GM19239 (cell line): Measurements from ENCODE around the gene ZSWIM4.
"Not testable (repeated sequence)": the region's sequence is repeated elsewhere in the genome, so short reads cannot be mapped to it uniquely, and the experiment has no call there.

Experiments used
- DNase-seq: peaks from one replicate; pipeline ENCODE4 v3.0.0; 2011; ENCODE audit warnings: low spot score; ENCODE audit not compliant: insufficient read length
- FAIRE-seq: peaks from 2 replicates; lab custom pipeline; 2011; peaks lifted over from hg19 to GRCh38; lab: Jason Lieb, UNC

Gene ZSWIM4

DNA sequence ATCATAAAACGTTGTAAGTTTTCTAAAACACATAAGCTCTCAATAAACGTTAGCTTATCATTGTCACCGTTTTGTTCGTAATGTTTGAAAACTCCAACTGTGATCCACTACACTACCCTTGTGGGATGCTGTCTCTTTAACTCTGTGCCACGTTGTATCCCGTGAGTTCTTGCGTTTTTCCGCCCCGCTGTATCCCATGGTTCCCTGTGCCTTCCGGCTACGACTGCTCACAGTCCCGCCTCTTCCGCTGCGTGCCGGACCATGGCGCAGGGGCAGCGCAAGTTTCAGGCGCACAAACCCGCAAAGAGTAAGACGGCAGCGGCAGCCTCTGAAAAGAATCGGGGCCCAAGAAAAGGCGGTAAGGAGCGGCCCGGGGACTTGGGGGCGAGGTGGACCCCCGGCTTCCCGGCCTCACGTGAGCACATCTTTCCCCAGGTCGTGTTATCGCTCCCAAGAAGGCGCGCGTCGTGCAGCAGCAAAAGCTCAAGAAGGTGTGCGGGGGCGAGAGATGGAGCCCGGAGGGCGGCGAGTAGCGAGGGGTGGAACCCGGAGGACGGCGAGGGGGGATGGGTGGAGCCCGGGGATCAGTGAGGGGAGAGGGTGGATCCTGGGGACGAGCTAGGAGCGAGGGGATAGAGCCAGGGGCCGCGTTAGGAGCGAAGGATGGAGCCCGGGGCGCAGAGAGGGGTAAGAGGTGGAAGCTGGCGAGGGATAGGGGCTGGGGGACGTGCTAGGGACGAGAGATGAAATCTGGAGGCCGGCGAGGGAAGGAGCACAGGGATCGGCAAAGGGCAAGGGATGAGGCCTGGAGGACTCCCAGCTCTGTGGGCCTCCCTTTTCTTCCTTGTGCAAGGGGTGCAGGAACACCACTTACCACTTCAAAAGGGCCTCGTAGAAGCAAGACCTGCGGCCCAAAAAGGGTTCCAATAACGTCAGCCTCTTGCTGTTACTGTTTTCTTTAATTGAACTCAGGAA lies 20.7 kb upstream of the ZSWIM4 start, which contains the start of gene C19orf53:
Gene C19orf53, plus strand, starts transcription at position 240 of the 975 bp plus-strand sequence. Its CDS starts 22 bp downstream, at position 262.
- DNase-seq = peak; percentile 94
- peak; percentile 98 for FAIRE-seq

DNA sequence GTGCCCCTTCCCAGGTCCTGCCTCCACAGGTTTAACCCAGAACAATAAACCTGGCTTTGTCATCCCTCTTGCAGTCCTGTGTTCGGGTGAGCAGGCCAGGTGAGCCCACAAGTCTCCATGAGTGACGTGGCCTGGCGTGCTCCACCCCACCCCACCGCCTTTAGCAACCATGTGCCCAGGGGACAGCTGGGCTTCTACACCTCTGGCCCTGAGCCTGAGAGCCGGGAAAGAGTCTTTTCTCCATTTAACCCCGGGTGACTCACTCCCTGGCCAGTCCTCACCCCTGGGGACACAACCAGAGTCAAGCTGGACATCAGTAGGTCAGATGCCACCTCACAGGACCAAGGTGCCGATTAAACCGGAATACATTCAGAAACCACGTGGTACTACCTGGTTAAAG lies 16.8 kb upstream of the ZSWIM4 start:
- DNase-seq (no peak), FAIRE-seq (no peak)

DNA sequence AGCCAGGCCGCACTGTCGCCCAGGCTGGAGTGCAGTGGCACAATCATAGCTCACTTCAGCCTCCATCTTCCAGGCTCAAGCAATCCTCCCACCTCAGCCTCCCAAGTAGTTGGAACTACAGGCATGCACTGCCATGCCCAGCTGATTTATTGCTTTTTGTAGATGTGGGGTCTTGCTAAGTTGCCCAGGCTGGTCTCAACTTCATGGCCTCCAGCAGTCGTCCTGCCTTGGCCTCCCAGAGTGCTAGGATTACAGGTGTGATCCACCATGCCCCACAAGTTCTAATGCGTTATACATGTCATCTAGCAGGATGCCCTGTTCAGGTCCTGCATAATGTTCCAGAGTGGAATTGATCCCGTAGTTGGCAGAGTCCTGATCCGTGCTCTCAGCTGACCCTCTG lies 16.4 kb upstream of the ZSWIM4 start:
- FAIRE-seq (no peak), DNase-seq (no peak)

DNA sequence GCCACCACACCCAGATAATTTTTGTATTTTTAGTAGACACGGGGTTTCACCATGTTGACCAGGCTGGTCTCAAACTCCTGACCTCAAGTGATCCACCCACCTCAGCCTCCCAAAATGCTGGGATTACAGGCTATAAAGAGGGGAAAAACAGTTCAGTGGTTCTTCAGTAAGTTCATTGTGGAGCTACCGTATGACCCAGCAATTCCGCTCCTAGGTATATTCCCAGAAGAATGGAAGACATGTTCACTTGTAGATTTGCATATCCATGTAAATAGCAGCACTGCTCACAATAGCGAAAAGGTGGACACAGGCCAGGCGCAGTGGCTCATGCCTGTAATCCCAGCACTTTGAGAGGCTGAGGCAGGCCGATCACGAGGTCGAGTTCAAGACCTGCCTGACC lies 15.4 kb upstream of the ZSWIM4 start:
- not testable (repeated sequence) for DNase-seq, FAIRE-seq

DNA sequence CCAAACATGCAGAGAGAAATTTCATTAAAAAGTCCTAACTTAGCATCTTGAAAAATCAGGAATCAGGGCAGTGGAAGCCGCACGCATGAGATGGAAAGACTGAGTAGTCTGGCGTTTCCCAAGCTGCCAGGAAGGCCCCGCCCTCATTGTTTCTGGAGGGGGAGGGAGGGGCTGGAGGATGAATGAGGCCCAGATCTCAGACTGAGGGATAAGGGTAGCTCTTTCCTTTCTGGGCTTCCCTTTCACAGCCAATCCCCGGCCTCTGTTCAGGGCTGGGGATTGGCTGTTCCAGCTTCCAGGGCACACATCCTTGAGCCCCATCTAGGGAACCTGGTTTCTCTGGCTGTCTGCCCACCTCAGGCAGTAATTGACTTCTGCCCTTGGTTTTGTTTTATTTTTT lies 13.7 kb upstream of the ZSWIM4 start:
- DNase-seq = no peak
- no peak for FAIRE-seq

DNA sequence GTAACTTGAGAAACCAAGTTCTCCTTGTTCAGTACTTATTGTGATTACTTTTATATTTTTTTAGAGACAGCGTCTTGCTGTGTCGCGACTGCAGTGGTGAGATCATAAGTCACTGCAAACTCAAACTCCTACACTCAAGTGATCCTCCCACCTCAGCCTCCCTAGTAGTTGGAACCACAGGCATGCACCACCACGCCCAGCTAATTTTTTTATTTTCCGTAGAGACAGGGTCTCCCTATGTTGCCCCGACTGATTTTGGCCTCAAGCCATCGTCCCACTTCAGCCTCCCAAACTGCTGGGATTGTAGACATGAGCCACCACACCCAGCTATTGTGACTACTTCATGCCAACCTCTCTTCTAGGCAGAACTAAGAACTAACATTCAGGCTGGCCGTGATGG lies 12.7 kb upstream of the ZSWIM4 start:
- DNase-seq (no peak), FAIRE-seq (no peak)

DNA sequence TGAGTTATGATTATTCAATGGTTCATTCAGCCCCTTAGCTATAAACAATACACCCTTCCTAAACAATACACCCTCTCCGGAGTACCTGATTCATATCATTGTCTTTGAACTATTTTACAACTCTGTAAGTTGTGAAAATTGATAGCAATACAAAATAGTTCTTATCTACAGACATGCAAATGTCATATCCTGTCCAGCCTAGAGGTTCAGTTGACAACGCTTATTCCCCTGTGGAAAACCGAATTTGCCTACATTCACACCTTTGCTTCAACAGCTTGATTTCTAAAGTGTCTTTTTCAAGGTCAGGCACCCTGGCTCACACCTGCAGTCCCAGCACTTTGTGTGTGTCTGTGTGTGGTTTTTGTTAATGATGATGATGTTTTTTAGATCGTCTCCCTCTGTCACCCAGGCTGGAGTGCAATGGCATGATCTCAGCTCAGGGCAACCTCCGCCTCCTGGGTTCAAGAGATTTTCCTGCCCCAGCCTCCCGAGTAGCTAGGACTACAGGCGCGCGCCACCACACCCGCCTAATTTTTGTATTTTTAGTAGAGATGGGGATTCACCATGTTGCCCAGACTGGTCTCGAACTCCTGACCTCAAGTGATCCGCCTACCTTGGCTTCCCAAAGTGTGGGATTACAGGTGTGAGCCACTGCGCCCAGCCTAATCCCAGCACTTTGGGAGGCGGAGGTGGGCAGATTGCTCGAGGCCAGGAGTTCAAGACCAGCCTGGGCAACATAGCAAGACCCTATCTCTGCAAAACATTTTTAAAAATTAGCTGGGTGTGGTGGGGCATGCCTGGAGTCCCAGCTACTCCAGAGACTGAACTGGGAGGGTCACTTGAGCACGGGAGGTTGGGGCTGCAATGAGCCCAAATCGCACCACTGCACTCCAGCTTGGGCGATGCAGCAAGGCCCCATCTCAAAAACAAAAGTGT lies 11.4 kb upstream of the ZSWIM4 start:
- peak; percentile 67 for FAIRE-seq
- no peak for DNase-seq

DNA sequence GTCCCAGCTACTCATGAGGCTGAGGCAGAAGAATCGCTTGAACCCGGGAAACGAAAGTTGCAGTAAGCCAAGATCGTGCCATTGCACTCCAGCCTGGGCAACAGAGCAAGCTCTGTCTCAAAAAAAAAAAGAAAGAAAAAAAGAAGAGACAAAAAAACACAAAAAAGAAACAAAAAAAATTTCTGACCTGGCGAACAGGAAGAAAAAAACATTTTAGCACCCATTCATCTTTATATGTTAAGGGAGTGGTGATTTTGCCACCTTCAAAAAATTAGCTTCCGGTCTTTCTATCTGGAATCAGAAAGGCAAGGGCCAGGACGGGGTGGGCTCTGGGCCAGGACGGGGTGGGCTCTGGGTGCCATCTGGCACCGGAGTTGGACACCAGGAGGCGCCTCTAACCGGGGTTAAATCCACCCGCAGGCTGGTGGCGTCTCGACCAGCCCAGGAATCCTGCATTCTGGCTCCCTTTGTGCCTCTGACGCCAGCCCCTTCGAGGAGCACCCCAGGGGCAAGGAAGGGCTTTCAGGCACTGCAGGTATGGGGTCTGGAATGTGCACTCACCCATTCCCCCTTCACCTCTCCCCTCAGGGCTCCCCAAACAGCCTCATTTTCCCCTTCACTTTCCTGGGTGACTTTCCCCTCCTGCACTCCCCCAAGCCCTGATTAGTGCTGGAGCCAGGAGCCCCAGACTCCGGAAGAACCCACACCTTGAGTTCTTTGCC lies 10.4 kb upstream of the ZSWIM4 start:
- DNase-seq (no peak), FAIRE-seq (no peak)

DNA sequence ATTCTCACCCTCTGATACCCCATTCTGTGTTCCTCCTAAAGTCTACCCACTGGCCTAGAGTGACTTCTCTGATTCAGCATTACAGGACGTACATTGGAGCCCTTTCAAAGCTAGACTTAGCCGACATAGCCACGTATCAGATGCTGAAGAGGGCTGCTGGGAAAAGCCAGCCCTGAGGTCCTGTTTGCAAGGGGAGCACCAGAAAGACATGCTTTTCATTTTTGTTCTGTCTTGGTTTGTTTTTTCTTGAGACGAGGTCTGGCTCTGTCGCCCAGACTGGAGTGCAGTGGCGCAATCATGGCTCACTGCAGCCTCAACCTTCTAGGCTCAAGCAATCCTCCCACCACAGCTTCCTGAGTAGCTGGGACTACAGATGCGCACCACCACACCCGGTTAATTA lies 6.3 kb upstream of the ZSWIM4 start:
- no peak for DNase-seq
- FAIRE-seq = no peak

DNA sequence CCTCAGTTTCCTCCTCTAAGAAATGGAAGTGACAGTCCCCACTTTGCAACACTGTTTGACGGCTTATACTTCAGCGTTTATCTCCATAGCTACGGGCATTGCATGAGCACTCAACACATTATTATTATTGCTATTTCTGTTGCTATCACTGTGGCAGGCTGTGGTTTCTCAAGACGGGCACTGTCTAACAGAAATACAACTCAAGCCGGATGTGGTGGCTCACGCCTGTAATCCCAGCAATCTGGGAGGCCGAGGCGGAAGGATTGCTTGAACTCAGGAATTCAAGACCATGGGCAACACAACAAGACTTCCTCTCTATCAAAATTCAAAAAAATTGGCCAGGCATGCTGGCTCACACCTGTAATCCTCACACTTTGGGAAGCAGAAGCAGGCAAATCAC lies 4.9 kb upstream of the ZSWIM4 start:
- FAIRE-seq = no peak
- no peak for DNase-seq

DNA sequence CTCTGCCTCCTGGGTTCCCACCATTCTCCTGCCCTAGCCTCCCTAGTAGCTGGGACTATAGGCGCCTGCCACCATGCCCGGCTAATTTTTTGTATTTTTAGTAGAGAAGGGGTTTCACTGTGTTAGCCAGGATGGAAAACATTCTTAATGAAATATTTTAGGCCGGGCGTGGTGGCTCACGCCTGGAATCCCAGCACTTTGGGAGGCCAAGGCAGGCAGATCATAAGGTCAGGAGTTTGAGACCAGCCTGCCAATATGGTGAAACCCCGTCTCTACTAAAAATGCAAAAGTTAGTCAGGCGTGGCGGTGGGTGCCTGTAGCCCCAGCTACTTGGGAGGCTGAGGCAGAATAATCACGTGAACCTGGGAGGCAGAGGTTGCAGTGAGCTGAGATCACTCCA lies 1.9 kb upstream of the ZSWIM4 start:
- not testable (repeated sequence) for DNase-seq, FAIRE-seq

DNA sequence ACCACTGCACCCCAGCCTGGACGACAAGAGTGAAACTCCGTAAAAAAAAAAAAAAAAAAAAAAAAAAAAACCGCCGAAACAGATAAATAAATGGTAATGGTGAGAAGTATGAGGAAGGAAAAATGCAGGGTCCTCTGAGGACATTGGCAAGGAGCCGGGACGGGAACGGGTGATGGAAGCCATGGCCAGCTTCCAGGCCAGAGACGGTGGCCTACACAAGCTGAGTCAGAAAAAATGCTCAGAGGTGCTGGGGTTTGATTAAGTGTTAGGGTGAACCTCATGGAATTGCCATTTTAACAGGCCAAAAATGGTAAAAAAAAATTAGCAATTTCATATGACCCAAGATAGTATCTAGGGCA lies 866 bp upstream of the ZSWIM4 start:
- FAIRE-seq = no peak
- DNase-seq = no peak

DNA sequence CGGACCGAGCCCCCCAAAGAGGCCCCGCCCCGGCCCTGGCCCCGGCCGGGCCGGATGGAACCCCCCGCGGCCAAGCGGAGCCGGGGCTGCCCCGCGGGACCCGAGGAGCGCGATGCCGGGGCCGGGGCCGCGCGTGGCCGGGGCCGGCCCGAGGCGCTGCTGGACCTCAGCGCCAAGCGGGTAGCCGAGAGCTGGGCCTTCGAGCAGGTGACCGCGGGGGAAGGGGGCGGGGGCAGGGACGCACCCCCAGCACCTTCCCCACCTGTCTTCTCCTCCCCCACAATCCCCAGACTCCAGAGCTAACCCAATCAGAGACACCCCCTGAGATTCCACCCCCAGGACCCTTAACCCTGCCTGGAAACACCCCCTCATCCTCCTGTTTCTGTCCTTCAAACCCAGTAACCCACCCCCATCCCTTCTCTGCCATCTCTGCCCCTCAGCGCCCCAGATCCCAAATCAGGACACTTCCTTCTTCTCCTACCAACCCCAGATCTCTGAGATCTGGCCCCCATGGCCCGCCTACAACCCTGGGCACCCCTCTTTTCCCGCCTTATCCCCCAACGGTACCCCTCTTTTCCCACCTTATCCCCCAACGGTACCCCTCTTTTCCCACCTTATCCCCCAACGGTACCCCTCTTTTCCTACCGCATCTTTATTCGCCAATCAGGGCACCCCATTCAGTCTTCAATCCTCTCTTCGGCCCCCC lies 505 bp downstream of the ZSWIM4 start:
- DNase-seq (no peak), FAIRE-seq (no peak)

DNA sequence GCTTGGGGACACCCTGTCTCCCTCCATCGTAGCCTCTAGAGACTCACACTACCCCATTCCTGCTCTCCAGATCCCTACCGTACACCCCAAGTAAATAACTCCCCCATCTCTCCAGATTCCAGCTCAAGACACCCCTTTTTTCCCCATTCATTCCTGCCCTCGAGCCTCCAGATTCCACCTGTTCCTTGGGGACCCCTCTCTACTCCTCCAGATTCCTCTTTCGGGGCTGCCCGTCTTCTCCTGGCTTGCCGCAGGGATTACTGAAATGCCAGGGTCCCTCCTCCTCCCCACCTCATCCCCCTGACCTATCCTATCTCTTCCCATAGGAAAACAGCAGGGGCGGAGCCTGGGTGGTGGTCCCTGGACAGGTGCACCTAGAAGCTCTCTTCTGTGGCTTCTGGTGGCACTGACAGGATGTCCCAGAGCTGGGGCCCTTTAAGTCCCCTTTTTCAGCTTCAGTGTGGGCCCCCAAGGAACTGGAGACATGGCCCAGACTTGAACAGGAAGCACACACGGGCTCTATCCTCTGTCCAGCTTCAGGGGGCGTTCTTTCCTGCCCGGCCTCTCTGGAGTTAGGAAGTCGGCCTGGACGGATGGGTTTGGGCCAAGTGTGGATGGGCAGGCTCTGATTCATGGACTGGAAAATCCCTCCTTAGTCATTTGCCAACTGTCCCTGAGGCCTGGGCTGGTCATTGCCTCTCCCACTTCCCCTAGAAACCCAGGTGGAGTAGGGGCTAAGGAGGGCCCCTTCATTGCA lies 1.2 kb downstream of the ZSWIM4 start:
- FAIRE-seq (no peak), DNase-seq (no peak)

DNA sequence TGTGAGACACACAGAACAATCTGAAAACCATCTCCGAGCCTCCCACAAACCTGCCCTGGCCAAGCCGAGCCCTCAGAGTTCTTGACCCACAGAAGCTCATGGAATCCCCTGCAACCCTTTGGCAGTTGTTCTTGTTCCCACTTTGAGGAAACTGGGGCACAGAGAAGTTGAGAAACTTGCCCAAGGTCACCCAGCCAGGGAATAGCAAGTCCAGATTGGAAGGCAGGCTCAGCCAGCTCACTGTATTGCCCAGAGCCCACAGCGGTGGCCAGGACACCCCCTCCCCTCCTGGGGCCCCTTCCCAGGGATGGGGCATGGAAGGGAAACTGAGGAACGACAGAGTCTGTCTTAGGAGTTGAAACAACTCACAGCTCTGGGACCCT lies 1.8 kb downstream of the ZSWIM4 start:
- peak; percentile 69 for FAIRE-seq
- DNase-seq = no peak

DNA sequence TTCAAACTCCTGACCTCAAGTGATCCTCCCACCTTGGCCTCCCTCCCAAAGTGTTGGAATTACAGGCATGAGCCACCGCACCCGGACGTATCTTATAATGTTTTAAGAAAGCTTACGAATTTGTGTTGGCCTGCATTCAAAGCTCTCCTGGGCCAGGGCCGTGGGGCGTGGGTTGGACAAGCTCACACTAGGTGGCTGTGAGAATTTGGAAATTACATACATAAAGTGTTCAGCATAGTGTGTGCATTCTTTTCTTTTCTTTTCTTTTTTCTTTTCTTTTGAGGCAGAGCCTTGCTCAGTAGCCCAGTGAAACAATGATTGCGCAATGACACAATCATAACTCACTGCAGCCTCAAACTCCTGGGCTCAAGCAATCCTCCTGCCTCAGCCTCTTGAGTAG lies 2.6 kb downstream of the ZSWIM4 start:
- FAIRE-seq = no peak
- DNase-seq = no peak

DNA sequence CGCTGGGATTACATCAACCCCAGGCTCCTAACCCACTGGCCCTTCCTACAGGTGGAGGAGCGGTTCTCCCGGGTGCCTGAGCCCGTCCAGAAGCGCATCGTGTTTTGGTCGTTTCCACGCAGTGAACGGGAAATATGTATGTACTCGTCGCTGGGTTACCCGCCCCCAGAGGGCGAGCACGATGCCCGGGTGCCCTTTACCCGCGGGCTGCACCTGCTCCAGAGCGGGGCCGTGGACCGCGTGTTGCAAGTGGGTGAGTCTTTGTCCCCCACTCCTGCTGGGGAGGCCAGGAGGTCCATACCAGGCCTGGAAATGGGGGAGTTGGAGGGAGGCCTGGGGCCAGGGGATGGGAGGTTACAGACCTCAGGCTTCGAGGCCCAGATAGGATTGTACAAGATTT lies 4.4 kb downstream of the ZSWIM4 start:
- FAIRE-seq = no peak

DNA sequence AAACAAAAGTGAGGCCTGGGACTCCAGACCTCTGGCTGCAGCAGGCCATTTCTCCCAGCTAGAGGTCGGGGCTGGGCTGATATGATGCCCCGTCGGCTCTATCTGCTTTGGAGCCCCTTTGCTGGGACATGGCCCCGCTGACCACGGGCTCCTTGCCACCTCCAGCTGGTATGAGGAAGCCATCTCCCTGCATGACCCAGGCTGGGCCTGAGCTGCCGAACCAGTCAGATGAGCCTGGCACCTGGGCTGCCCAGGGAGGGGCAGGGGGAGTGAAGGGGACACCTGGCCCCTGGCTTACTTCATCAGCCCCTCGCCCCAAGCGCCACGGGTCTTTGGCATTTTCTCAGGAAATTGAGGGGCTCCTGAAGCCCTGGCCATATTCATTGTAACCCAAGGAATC lies 7.8 kb downstream of the ZSWIM4 start:
- DNase-seq = no peak

More for the DNA sequence above, 4.4 kb downstream of the ZSWIM4 start:
- no peak for DNase-seq

More for the DNA sequence above, 7.8 kb downstream of the ZSWIM4 start:
- no peak for FAIRE-seq
